Right lobe of liver (tissue), 4 donors: ENCODE data around the gene TCP1.

Experiments used
- POLR2A ChIP-seq: fragments of 450-650 bp; IDR thresholded peaks from one replicate; pipeline ENCODE4 v1.6.1; 2017; ENCODE audit warnings: antibody characterized with exemption, mild to moderate bottlenecking
- TF ChIP-seq, protein P1 (sequence below), 4 donors: fragments of 200-600 bp in 3 of 4; fragments of 450-650 bp in 1 of 4; IDR thresholded peaks; one replicate each; pipeline versions ENCODE4 v1.5.1 to v1.8.0; 2016 to 2022; ENCODE audit warnings: antibody characterized with exemption in 4 of 4, mild to moderate bottlenecking in 2 of 4
- donor health status: DM: no; HTN: no; CAD: no.
- donor health status: DM: no; HTN: no; CAD: no.
- donor health status: DM: no; HTN: yes; CAD: no.

GRCh38 chr6:159762681-159763293 lies 26.6 kb downstream of the TCP1 start:
- TF ChIP-seq, protein P1, sequence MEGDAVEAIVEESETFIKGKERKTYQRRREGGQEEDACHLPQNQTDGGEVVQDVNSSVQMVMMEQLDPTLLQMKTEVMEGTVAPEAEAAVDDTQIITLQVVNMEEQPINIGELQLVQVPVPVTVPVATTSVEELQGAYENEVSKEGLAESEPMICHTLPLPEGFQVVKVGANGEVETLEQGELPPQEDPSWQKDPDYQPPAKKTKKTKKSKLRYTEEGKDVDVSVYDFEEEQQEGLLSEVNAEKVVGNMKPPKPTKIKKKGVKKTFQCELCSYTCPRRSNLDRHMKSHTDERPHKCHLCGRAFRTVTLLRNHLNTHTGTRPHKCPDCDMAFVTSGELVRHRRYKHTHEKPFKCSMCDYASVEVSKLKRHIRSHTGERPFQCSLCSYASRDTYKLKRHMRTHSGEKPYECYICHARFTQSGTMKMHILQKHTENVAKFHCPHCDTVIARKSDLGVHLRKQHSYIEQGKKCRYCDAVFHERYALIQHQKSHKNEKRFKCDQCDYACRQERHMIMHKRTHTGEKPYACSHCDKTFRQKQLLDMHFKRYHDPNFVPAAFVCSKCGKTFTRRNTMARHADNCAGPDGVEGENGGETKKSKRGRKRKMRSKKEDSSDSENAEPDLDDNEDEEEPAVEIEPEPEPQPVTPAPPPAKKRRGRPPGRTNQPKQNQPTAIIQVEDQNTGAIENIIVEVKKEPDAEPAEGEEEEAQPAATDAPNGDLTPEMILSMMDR (IDR thresholded peaks at IDR 0.05), result peak in 1 of 4 donors; percentile 1
- no peak for TF ChIP-seq POLR2A
